Uterus (tissue), 2 donors: Measurements from ENCODE around the gene BANF2.

Experiments used
- CTCF ChIP-seq, 4 experiments: fragments of 200-600 bp in 2 of 4; fragments of 450-650 bp in 2 of 4; sonication (generic) in 2 of 4; IDR thresholded peaks; one replicate each; pipeline ENCODE4 v1.5.1; 2016 to 2019; ENCODE audit warnings: antibody characterized with exemption in 4 of 4, mild to moderate bottlenecking in 2 of 4, moderate library complexity in 1 of 4
- POLR2A ChIP-seq, 2 donors: fragments of 450-650 bp; IDR thresholded peaks; one replicate each; pipeline ENCODE4 v1.6.1; 2016; ENCODE audit warnings: antibody characterized with exemption in 2 of 2, mild to moderate bottlenecking in 1 of 2, moderate library complexity in 1 of 2

GRCh38 chr20:17655865-17656479, 43.8 kb upstream of the BANF2 start:
- no peak for TF ChIP-seq CTCF (IDR thresholded peaks at IDR 0.05)
- TF ChIP-seq POLR2A (IDR thresholded peaks at IDR 0.05) = no peak
